Panc1 (cell line): ENCODE data around the gene SLC27A3. TPM values are rescaled to one million over a fixed set of nuclear protein-coding genes. Genes with fewer than 3 reads are reported as not detected.

Source experiments
- ATAC-seq: fragments of 200-7000 bp; cut with Tn5 transposase; 2 replicates; pipeline ENCODE4 v1.9.1; 2020; ENCODE audit warnings: mild to moderate bottlenecking, moderate library complexity
- BruUV-seq: library from RNA; stranded (reverse); fragments of 400-500 nt; replicated peaks from 2 replicates; lab custom pipeline; 2021; lab: Mats Ljungman, UMichigan
- CTCF ChIA-PET: fragments of 300-600 bp; sonication (Branson Sonifier 250); formaldehyde crosslinking; loops from one replicate; lab custom pipeline; 2022; ENCODE audit warnings: antibody characterized with exemption; lab: Charles Lee
- POLR2A ChIA-PET: fragments of 300-600 bp; sonication (Branson Sonifier 250); formaldehyde crosslinking; loops from one replicate; lab custom pipeline; 2022; ENCODE audit warnings: antibody characterized with exemption; lab: Charles Lee
- DNase-seq: peaks from one replicate; pipeline ENCODE4 v3.0.0-alpha.2; 2010; ENCODE audit warnings: low read depth, low spot score
- H3K27ac ChIP-seq: 2 replicates; pipeline ENCODE4 v1.5.1; 2011; ENCODE audit warnings: mild to moderate bottlenecking, low read length, inconsistent platforms
- H3K27me3 ChIP-seq: fragments of 200-500 bp; sonication (Bioruptor generic); 2 replicates; pipeline ENCODE4 v1.6.0; 2014; ENCODE audit warnings: low read length, inconsistent platforms; ENCODE audit not compliant: control insufficient read depth, insufficient read depth
- H3K36me3 ChIP-seq: fragments of 200-500 bp; sonication (Bioruptor generic); 2 replicates; pipeline ENCODE4 v1.5.1; 2014; ENCODE audit warnings: inconsistent platforms, mild to moderate bottlenecking, low read length, moderate library complexity; ENCODE audit not compliant: control insufficient read depth, insufficient read depth
- H3K4me1 ChIP-seq: 2 replicates; pipeline ENCODE4 v1.5.1; 2011; ENCODE audit warnings: inconsistent platforms, mild to moderate bottlenecking, low read length, moderate library complexity; ENCODE audit not compliant: control insufficient read depth, insufficient read depth
- H3K4me3 ChIP-seq, 2 experiments: 2 replicates each; pipeline ENCODE4 v1.5.1; 2011 to 2012; ENCODE audit warnings: low read depth in 2 of 2, low read length in 2 of 2, mild to moderate bottlenecking in 2 of 2, inconsistent platforms in 1 of 2, moderate library complexity in 1 of 2
- H3K9me3 ChIP-seq: fragments of 200-500 bp; sonication (Bioruptor generic); 2 replicates; pipeline ENCODE4 v1.5.1; 2014; ENCODE audit warnings: low read depth, mild to moderate bottlenecking, inconsistent platforms, low read length, moderate library complexity; ENCODE audit not compliant: control insufficient read depth, insufficient read depth
- POLR2AphosphoS5 ChIP-seq: IDR thresholded peaks from 2 replicates; pipeline ENCODE4 v1.6.1; 2012; ENCODE audit warnings: mild to moderate bottlenecking, low read depth, low read length, moderate library complexity
- SIN3A ChIP-seq: IDR thresholded peaks from 2 replicates; pipeline ENCODE4 v1.6.1; 2012; ENCODE audit warnings: low read depth, mild to moderate bottlenecking, low read length, moderate library complexity, borderline replicate concordance; ENCODE audit not compliant: insufficient read depth
- TCF7L2 ChIP-seq: IDR thresholded peaks from 2 replicates; pipeline ENCODE4 v1.6.1; 2011; ENCODE audit warnings: mild to moderate bottlenecking, low read depth, low read length, inconsistent platforms
- in situ Hi-C: cut with HindIII; loops from 2 replicates; pipeline ENCODE4 v1.10.0; 2016; ENCODE audit warnings: low sequenced_read_pairs, low pct_unique_long_range_greater_than_20kb
- intact Hi-C: fragments of 100-400 bp; cut with micrococcal nuclease; formaldehyde crosslinking; loops from one replicate; pipeline ENCODE4 v1.10.0; 2022; ENCODE audit not compliant: unreplicated experiment
- total RNA-seq: library from RNA; stranded (reverse); gene quantifications from one replicate; pipeline ENCODE4 v1.2.1, GENCODE V29; 2021; ENCODE audit not compliant: unreplicated experiment
- TF ChIP-seq, protein P1 (sequence below), 2 experiments: IDR thresholded peaks; 2 replicates each; pipeline ENCODE4 v1.6.1; 2011 to 2012; ENCODE audit warnings: low read depth in 2 of 2, control low read depth in 1 of 2, low read length in 1 of 2, mild to moderate bottlenecking in 1 of 2, moderate library complexity in 1 of 2; ENCODE audit not compliant: insufficient read depth in 1 of 2
- TF ChIP-seq, protein P2 (sequence below): fragments of 450-650 bp; IDR thresholded peaks from 2 replicates; pipeline ENCODE4 v1.5.1; 2017; ENCODE audit warnings: mild to moderate bottlenecking

The SLC27A3 gene
- total RNA-seq, 1 experiment from 2014 or later: 8.0 TPM

DNA sequence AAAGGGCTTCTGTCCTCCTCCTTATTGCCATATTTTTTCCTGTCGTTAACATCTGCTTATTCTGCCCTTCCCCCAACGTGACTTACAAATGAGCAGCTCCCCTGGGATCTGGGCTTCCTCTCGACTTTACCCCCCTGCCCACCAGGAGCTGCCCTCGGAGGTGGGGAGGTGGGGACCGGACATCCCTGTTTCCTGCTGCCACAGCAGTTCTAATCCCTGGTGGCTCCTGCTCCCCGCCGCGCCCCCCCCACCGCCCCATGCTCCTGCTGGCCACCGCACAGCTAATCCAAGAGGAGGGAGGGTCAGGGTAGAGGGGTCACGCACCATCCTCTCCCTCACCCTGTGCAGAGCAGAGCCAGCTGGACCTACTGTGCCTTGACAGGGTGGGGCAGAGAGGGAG lies 4.4 kb upstream of the SLC27A3 start:
- ATAC-seq (no peak), DNase-seq (no peak)
- in situ Hi-C loops: no loop called here
- Histone ChIP-seq H3K4me3 (no peak overlapping the region), H3K4me1 (peaks cover 5% of the 10 kb centered on the region), H3K27ac (no peak overlapping the region), H3K9me3 (no peaks in the 10 kb centered on the region), H3K36me3 (peaks cover 10% of the 10 kb centered on the region; the same call in 1 of the 2 replicates), H3K27me3 (no peaks in the 10 kb centered on the region)
- TF ChIP-seq, protein P1, sequence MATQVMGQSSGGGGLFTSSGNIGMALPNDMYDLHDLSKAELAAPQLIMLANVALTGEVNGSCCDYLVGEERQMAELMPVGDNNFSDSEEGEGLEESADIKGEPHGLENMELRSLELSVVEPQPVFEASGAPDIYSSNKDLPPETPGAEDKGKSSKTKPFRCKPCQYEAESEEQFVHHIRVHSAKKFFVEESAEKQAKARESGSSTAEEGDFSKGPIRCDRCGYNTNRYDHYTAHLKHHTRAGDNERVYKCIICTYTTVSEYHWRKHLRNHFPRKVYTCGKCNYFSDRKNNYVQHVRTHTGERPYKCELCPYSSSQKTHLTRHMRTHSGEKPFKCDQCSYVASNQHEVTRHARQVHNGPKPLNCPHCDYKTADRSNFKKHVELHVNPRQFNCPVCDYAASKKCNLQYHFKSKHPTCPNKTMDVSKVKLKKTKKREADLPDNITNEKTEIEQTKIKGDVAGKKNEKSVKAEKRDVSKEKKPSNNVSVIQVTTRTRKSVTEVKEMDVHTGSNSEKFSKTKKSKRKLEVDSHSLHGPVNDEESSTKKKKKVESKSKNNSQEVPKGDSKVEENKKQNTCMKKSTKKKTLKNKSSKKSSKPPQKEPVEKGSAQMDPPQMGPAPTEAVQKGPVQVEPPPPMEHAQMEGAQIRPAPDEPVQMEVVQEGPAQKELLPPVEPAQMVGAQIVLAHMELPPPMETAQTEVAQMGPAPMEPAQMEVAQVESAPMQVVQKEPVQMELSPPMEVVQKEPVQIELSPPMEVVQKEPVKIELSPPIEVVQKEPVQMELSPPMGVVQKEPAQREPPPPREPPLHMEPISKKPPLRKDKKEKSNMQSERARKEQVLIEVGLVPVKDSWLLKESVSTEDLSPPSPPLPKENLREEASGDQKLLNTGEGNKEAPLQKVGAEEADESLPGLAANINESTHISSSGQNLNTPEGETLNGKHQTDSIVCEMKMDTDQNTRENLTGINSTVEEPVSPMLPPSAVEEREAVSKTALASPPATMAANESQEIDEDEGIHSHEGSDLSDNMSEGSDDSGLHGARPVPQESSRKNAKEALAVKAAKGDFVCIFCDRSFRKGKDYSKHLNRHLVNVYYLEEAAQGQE (IDR thresholded peaks at IDR 0.05; ENCODE audit: insufficient read depth in 1 of 2, low read depth in 2 of 2, low read length in 1 of 2): no peak
- TF ChIP-seq, protein P2, sequence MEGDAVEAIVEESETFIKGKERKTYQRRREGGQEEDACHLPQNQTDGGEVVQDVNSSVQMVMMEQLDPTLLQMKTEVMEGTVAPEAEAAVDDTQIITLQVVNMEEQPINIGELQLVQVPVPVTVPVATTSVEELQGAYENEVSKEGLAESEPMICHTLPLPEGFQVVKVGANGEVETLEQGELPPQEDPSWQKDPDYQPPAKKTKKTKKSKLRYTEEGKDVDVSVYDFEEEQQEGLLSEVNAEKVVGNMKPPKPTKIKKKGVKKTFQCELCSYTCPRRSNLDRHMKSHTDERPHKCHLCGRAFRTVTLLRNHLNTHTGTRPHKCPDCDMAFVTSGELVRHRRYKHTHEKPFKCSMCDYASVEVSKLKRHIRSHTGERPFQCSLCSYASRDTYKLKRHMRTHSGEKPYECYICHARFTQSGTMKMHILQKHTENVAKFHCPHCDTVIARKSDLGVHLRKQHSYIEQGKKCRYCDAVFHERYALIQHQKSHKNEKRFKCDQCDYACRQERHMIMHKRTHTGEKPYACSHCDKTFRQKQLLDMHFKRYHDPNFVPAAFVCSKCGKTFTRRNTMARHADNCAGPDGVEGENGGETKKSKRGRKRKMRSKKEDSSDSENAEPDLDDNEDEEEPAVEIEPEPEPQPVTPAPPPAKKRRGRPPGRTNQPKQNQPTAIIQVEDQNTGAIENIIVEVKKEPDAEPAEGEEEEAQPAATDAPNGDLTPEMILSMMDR: no peak
- no peak for TF ChIP-seq TCF7L2
- ChIA-PET CTCF (interaction anchor here (0.8 kb wide), 1 partner anchor 124 kb away, joined by 3 read pairs; no protein-coding TSS in a partner anchor), POLR2A (no interaction called here)
- intact Hi-C loops: loop anchor here (5.0 to 10.0 kb wide), 2 partner anchors 93 to 256 kb away; partner anchors contain the start of gene NPR1
- BruUV-seq: no TSS peak

DNA sequence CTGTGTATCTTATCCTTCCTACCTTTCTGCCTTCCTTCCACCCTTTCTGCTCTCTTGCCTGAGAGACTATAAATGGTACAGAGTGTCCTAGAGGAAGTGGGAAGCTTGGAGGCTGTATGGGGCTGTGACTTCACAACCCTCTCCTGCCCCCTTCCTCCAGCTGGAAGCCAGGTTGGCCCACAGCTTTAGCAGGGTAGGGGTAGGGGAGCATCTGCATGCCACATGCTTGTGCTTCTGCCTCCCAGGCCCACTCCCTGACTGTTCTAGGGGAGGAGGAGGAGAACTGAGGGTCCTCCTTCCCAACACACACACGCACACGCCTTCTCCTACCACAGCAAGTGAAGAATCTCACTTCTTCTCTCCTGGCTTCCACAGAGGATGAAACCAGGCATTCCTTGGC lies 3.9 kb upstream of the SLC27A3 start:
- in situ Hi-C loops: no loop called here
- TF ChIP-seq POLR2AphosphoS5 (no peak), SIN3A (no peak), TCF7L2 (no peak)
- TF ChIP-seq, protein P2: no peak
- TF ChIP-seq, protein P1 (IDR thresholded peaks at IDR 0.05; ENCODE audit: insufficient read depth in 1 of 2, low read depth in 2 of 2, low read length in 1 of 2): no peak
- ATAC-seq: no peak
- peaks cover 8% of the 10 kb centered on the region for H3K4me1 ChIP-seq
- no peaks in the 10 kb centered on the region for H3K9me3 ChIP-seq
- intact Hi-C loops: loop anchor here (5.0 to 10.0 kb wide), 2 partner anchors 94 to 256 kb away; partner anchors contain the start of gene NPR1
- DNase-seq: no peak
- H3K27me3 ChIP-seq: no peaks in the 10 kb centered on the region
- no peak overlapping the region for H3K27ac ChIP-seq
- BruUV-seq: no TSS peak
- H3K36me3 ChIP-seq: peaks cover 9% of the 10 kb centered on the region; the same call in 1 of the 2 replicates
- ChIA-PET POLR2A (no interaction called here), CTCF (interaction anchor here (0.8 kb wide), 1 partner anchor 124 kb away, joined by 3 read pairs; no protein-coding TSS in a partner anchor)
- no peak overlapping the region for H3K4me3 ChIP-seq
